Measurements from ENCODE around the gene AURKAIP1.

DNA sequence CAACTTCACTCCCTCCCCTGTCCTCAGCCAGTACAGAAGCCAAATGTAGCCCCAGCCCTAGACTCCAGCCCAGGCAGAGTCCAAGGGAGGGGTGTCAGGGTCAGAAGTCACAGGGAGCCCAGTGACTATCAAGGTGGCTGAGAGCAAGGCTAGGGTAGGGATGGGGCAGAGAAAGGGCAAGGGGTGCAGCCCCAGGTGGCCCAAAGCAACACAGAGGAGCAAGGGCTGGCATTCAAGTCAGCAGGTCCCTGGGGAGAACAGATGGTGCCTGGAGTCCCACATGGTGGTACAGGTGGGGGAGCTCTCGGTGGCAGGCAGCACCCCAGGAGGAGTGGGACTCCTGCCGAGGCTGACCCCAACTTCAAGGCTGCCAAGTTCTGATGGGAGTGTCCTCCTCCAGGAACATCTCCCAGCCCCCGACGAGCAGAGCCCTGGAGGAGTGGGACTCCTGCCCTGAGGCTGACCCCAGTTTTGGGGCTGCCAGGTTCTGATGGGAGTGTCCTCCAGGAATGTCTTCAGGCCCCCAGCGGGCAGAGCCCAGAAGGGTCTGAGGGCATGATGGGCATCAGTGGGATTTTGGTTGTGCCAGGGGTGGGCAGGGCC, 22.1 kb downstream of the AURKAIP1 start:
- no peak for TF ChIP-seq POLR2AphosphoS5 (IDR thresholded peaks at IDR 0.05; ENCODE audit: low read depth, low read length)
- TF ChIP-seq SIN3A (IDR thresholded peaks at IDR 0.05; ENCODE audit: borderline replicate concordance, insufficient read depth, low read length), result no peak
- TF ChIP-seq TAF1 (IDR thresholded peaks at IDR 0.05; ENCODE audit: borderline replicate concordance, insufficient read depth, low read length), result no peak

Measured in PFSK-1 (cell line).